IMR-90 (cell line): ENCODE results near the gene CNTN5. TPM values are rescaled to one million over a fixed set of nuclear protein-coding genes. Genes with fewer than 3 reads are reported as not detected.

ENCODE experiments used
- ATAC-seq: fragments of 200-7000 bp; cut with Tn5 transposase; 2 replicates; pipeline ENCODE4 v1.9.1; 2020; ENCODE audit warnings: low read depth, mild to moderate bottlenecking, moderate library complexity
- BruUV-seq: library from RNA; stranded (reverse); fragments of 400-500 nt; replicated peaks from 2 replicates; lab custom pipeline; 2021; lab: Mats Ljungman, UMichigan
- CTCF ChIA-PET: fragments of 300-600 bp; formaldehyde crosslinking; extraction: SDS; loops from one replicate; lab custom pipeline; 2021; ENCODE audit warnings: antibody characterized with exemption; lab: Yijun Ruan, JAX
- POLR2A ChIA-PET: fragments of 300-600 bp; sonication (Branson Sonifier 250); formaldehyde crosslinking; loops from one replicate; lab custom pipeline; 2022; ENCODE audit warnings: antibody characterized with exemption; ENCODE audit not compliant: unreplicated experiment; lab: Charles Lee
- DNase-seq: peaks from one replicate; pipeline ENCODE4 v3.0.0; 2013
- H2AFZ ChIP-seq: replicated peaks from 2 replicates; pipeline ENCODE3; 2013; ENCODE audit warnings: low read length, mild to moderate bottlenecking; ENCODE audit not compliant: poor library complexity
- H2AK5ac ChIP-seq: 2 replicates; pipeline ENCODE4 v1.6.1; 2013; ENCODE audit warnings: low read depth, low read length, inconsistent platforms
- H2AK9ac ChIP-seq: replicated peaks from 2 replicates; pipeline ENCODE3; 2013; ENCODE audit warnings: mild to moderate bottlenecking, low read depth, low read length, moderate library complexity; ENCODE audit not compliant: poor library complexity
- H2BK120ac ChIP-seq: 2 replicates; pipeline ENCODE4 v1.6.1; 2013; ENCODE audit warnings: low read depth, low read length, inconsistent platforms
- H2BK15ac ChIP-seq: 3 replicates; pipeline ENCODE4 v1.6.1; 2013; ENCODE audit warnings: low read depth, low read length, inconsistent platforms
- H2BK20ac ChIP-seq: 2 replicates; pipeline ENCODE4 v1.6.1; 2013; ENCODE audit warnings: low read depth, mild to moderate bottlenecking, inconsistent platforms, low read length, moderate library complexity
- H2BK5ac ChIP-seq: 2 replicates; pipeline ENCODE4 v1.6.1; 2013; ENCODE audit warnings: mild to moderate bottlenecking, low read depth, low read length, inconsistent platforms; ENCODE audit not compliant: poor library complexity, severe bottlenecking
- H3K14ac ChIP-seq: replicated peaks from 2 replicates; pipeline ENCODE4 v1.6.1; 2013; ENCODE audit warnings: low read depth, low read length, inconsistent platforms
- H3K18ac ChIP-seq: 2 replicates; pipeline ENCODE4 v1.6.1; 2013; ENCODE audit warnings: low read depth, low read length, control low read depth
- H3K23ac ChIP-seq: 2 replicates; pipeline ENCODE4 v1.6.1; 2013; ENCODE audit warnings: low read depth, low read length, inconsistent platforms
- H3K27ac ChIP-seq: 2 replicates; pipeline ENCODE4 v1.5.1; 2013; ENCODE audit warnings: mild to moderate bottlenecking, control low read depth, low read length; ENCODE audit not compliant: insufficient read depth
- H3K27me3 ChIP-seq: 2 replicates; pipeline ENCODE4 v1.6.1; 2013; ENCODE audit warnings: low read length; ENCODE audit not compliant: control insufficient read depth, insufficient read depth
- H3K36me3 ChIP-seq: 2 replicates; pipeline ENCODE4 v1.6.1; 2013; ENCODE audit warnings: low read length, mixed read lengths; ENCODE audit not compliant: control insufficient read depth, insufficient read depth
- H3K4ac ChIP-seq: 2 replicates; pipeline ENCODE4 v1.6.1; 2013; ENCODE audit warnings: low read depth, low read length, inconsistent platforms
- H3K4me1 ChIP-seq: 2 replicates; pipeline ENCODE4 v1.6.1; 2013; ENCODE audit warnings: low read length, mixed read lengths; ENCODE audit not compliant: control insufficient read depth, insufficient read depth
- H3K4me2 ChIP-seq: 2 replicates; pipeline ENCODE4 v1.6.1; 2013; ENCODE audit warnings: low read depth, mild to moderate bottlenecking, control low read depth, low read length, moderate library complexity
- H3K4me3 ChIP-seq: 2 replicates; pipeline ENCODE4 v1.5.1; 2013; ENCODE audit warnings: low read depth, mild to moderate bottlenecking, control low read depth, low read length, moderate library complexity; ENCODE audit not compliant: insufficient read depth
- H3K56ac ChIP-seq: 2 replicates; pipeline ENCODE4 v1.6.1; 2013; ENCODE audit warnings: low read length, inconsistent platforms; ENCODE audit not compliant: insufficient read depth; ENCODE audit errors: extremely low read depth
- H3K79me1 ChIP-seq, 2 experiments: 2 replicates each; pipeline ENCODE4 v1.6.1; 2013; ENCODE audit warnings: low read length in 2 of 2, inconsistent platforms in 1 of 2, low read depth in 1 of 2
- H3K9ac ChIP-seq: 2 replicates; pipeline ENCODE4 v1.6.1; 2013; ENCODE audit warnings: low read depth, low read length, control low read depth
- H3K9me1 ChIP-seq: 2 replicates; pipeline ENCODE4 v1.6.1; 2013; ENCODE audit warnings: low read length, inconsistent platforms; ENCODE audit not compliant: insufficient read depth
- H3K9me3 ChIP-seq: 2 replicates; pipeline ENCODE4 v1.6.1; 2013; ENCODE audit warnings: low read length; ENCODE audit not compliant: control insufficient read depth, insufficient read depth
- H4K20me1 ChIP-seq: 2 replicates; pipeline ENCODE4 v1.6.1; 2013; ENCODE audit warnings: low read length, inconsistent platforms; ENCODE audit not compliant: insufficient read depth
- H4K5ac ChIP-seq: 2 replicates; pipeline ENCODE4 v1.6.1; 2013; ENCODE audit warnings: mild to moderate bottlenecking, low read depth, low read length, control low read depth
- H4K8ac ChIP-seq, 2 experiments: 2 replicates each; pipeline ENCODE4 v1.6.1; 2013; ENCODE audit warnings: low read depth in 2 of 2, low read length in 2 of 2, control low read depth in 1 of 2, inconsistent platforms in 1 of 2
- H4K91ac ChIP-seq: 2 replicates; pipeline ENCODE4 v1.6.1; 2013; ENCODE audit warnings: low read depth, low read length, inconsistent platforms; ENCODE audit not compliant: insufficient read depth
- BHLHE40 ChIP-seq: fragments of 150-350 bp; IDR thresholded peaks from 2 replicates; pipeline ENCODE4 v1.6.1; 2016; ENCODE audit warnings: mild to moderate bottlenecking, low read depth, low read length
- CEBPB ChIP-seq: IDR thresholded peaks from 2 replicates; pipeline ENCODE4 v1.6.1; 2012; ENCODE audit warnings: low read depth, low read length, improper control_type of control experiment
- CHD1 ChIP-seq: IDR thresholded peaks from 2 replicates; pipeline ENCODE4 v1.6.1; 2012; ENCODE audit warnings: low read depth, low read length, improper control_type of control experiment
- FOS ChIP-seq: fragments of 150-350 bp; IDR thresholded peaks from 2 replicates; pipeline ENCODE4 v1.6.1; 2016; ENCODE audit warnings: low read depth, low read length
- MAZ ChIP-seq: IDR thresholded peaks from 2 replicates; pipeline ENCODE4 v1.6.1; 2012; ENCODE audit warnings: low read depth, mild to moderate bottlenecking, low read length, improper control_type of control experiment, moderate library complexity, borderline replicate concordance
- POLR2A ChIP-seq: IDR thresholded peaks from 2 replicates; pipeline ENCODE4 v1.6.1; 2012; ENCODE audit warnings: mild to moderate bottlenecking, low read depth, low read length
- RAD21 ChIP-seq: IDR thresholded peaks from 2 replicates; pipeline ENCODE4 v1.6.1; 2012; ENCODE audit warnings: low read length, improper control_type of control experiment
- RCOR1 ChIP-seq: IDR thresholded peaks from 2 replicates; pipeline ENCODE4 v1.6.1; 2012; ENCODE audit warnings: mild to moderate bottlenecking, low read length, improper control_type of control experiment; ENCODE audit not compliant: insufficient replicate concordance
- WGBS, 2 experiments: methylation state at CpG; one replicate each; pipeline versions ENCODE4 v1.1.5 to v1.1.7; 2013; ENCODE audit warnings: missing lambda C conversion rate in 2 of 2; ENCODE audit not compliant: insufficient read length in 1 of 2; ENCODE audit errors: extremely low coverage in 2 of 2; 5-methylcytosine and 5-hydroxymethylcytosine counted together
- dilution Hi-C: fragments of 300-500 bp; cut with HindIII; formaldehyde crosslinking; loops from one replicate; pipeline ENCODE4 v1.14.3; 2018; ENCODE audit warnings: low sequenced_read_pairs; ENCODE audit not compliant: unreplicated experiment
- in situ Hi-C: fragments of 300-500 bp; cut with MboI; formaldehyde crosslinking; loops from 3 replicates; pipeline ENCODE4 v1.14.3; 2019; ENCODE audit warnings: low sequenced_read_pairs, inconsistent platforms, mixed read lengths
- intact Hi-C: fragments of 100-400 bp; cut with micrococcal nuclease; formaldehyde crosslinking; loops from 2 replicates; pipeline ENCODE4 v1.10.0; 2022
- polyA plus RNA-seq, 3 experiments: library from polyadenylated mRNA; depleted of rRNA; stranded (reverse); fragments of >200 nt; gene quantifications; 2 replicates each; pipeline ENCODE4 v1.2.3, GENCODE V29; 2012; ENCODE audit warnings: low replicate concordance in 1 of 3
- total RNA-seq: library from RNA; depleted of rRNA; stranded (reverse); fragments of >200 nt; gene quantifications from 2 replicates; pipeline ENCODE4 v1.2.3, GENCODE V29; 2012
- TF ChIP-seq, protein P1 (sequence below): fragments of 150-350 bp; IDR thresholded peaks from 2 replicates; pipeline ENCODE4 v1.6.1; 2017; ENCODE audit warnings: mild to moderate bottlenecking, antibody characterized with exemption, low read length, low read depth

The CNTN5 gene
- total and polyA plus RNA-seq, 2 of the 4 experiments (the other 2 are of a cell fraction): not detected

GRCh38 chr11:99461913-99462312 is 441.2 kb downstream of the CNTN5 start:
- Histone ChIP-seq H3K56ac (no peak overlapping the region), H3K9me1 (no peaks in the 10 kb centered on the region), H2BK5ac (no peak overlapping the region), H2BK15ac (no peak overlapping the region), H3K4me3 (no peak overlapping the region), H4K20me1 (no peaks in the 10 kb centered on the region), H2AK9ac (no peak overlapping the region), H2AFZ (no peak overlapping the region), H3K9me3 (no peaks in the 10 kb centered on the region), H3K9ac (no peak overlapping the region), H3K4ac (no peak overlapping the region), H4K8ac (no peak overlapping the region), H3K23ac (no peak overlapping the region), H4K5ac (no peak overlapping the region), H2BK20ac (no peak overlapping the region), H3K4me1 (no peaks in the 10 kb centered on the region), H3K4me2 (no peak overlapping the region), H4K91ac (no peak overlapping the region), H3K27ac (no peak overlapping the region), H3K79me1 (no peaks in the 10 kb centered on the region), H2BK120ac (no peak overlapping the region), H3K36me3 (no peaks in the 10 kb centered on the region), H3K14ac (no peak overlapping the region), H3K18ac (no peak overlapping the region), H2AK5ac (no peak overlapping the region), H3K27me3 (no peaks in the 10 kb centered on the region)
- DNase-seq (no peak), ATAC-seq (no peak)
- no CpG with 5 or more reads among the region's 1 CpG for WGBS, 2 experiments
- intact Hi-C loops (no loop called here), dilution Hi-C loops (no loop called here), in situ Hi-C loops (no loop called here)
- ChIA-PET CTCF (no interaction called here), POLR2A (no interaction called here)
- no TSS peak for BruUV-seq
- TF ChIP-seq CEBPB (no peak), MAZ (no peak), POLR2A (no peak), RCOR1 (no peak), FOS (no peak), CHD1 (no peak), BHLHE40 (no peak), RAD21 (no peak)
- TF ChIP-seq, protein P1, sequence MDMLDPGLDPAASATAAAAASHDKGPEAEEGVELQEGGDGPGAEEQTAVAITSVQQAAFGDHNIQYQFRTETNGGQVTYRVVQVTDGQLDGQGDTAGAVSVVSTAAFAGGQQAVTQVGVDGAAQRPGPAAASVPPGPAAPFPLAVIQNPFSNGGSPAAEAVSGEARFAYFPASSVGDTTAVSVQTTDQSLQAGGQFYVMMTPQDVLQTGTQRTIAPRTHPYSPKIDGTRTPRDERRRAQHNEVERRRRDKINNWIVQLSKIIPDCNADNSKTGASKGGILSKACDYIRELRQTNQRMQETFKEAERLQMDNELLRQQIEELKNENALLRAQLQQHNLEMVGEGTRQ: no peak
